ENCODE results near the gene IL34.
"Not testable (repeated sequence)": the region's sequence is repeated elsewhere in the genome, so short reads cannot be mapped to it uniquely, and the experiment has no call there.

Gene IL34

GRCh38 chr16:70659546-70659945 is 13.2 kb downstream of the IL34 start:
- DNase-seq, result no peak

GRCh38 chr16:70659953-70660671 is 13.8 kb downstream of the IL34 start:
- DNase-seq, result no peak

- no peak for DNase-seq
Observed at GRCh38 chr16:70660672-70661350, 14.5 kb downstream of the IL34 start.

- no peak for DNase-seq
Observed at GRCh38 chr16:70661534-70661917, 15.2 kb downstream of the IL34 start.

- DNase-seq, result no peak
Observed at GRCh38 chr16:70661918-70662641, 15.7 kb downstream of the IL34 start.

- DNase-seq, result no peak
Observed at GRCh38 chr16:70662991-70663523, 16.7 kb downstream of the IL34 start.

GRCh38 chr16:70663524-70664324 is 17.4 kb downstream of the IL34 start:
- DNase-seq, result no peak

GRCh38 chr16:70664325-70665112 is 18.2 kb downstream of the IL34 start:
- DNase-seq, result no peak

- DNase-seq, result no peak
Observed at GRCh38 chr16:70665113-70665694, 18.8 kb downstream of the IL34 start.

GRCh38 chr16:70665806-70666735 is 19.7 kb downstream of the IL34 start:
- DNase-seq, result no peak

- no peak for DNase-seq
Observed at GRCh38 chr16:70670175-70670574, 23.8 kb downstream of the IL34 start.

- not testable (repeated sequence) for DNase-seq
Observed at GRCh38 chr16:70670938-70671337, 24.6 kb downstream of the IL34 start.

- DNase-seq, result no peak
Observed at GRCh38 chr16:70674221-70675014, 28.1 kb downstream of the IL34 start.

- no peak for DNase-seq
Observed at GRCh38 chr16:70675851-70676513, 29.6 kb downstream of the IL34 start.

- DNase-seq, result no peak
Observed at GRCh38 chr16:70676675-70677498, 30.5 kb downstream of the IL34 start.

- no peak for DNase-seq
Observed at GRCh38 chr16:70677499-70678120, 31.3 kb downstream of the IL34 start.

- DNase-seq, result no peak
Observed at GRCh38 chr16:70678121-70678897, 31.9 kb downstream of the IL34 start.
